ENCODE data around the gene TRNP1.

DNA sequence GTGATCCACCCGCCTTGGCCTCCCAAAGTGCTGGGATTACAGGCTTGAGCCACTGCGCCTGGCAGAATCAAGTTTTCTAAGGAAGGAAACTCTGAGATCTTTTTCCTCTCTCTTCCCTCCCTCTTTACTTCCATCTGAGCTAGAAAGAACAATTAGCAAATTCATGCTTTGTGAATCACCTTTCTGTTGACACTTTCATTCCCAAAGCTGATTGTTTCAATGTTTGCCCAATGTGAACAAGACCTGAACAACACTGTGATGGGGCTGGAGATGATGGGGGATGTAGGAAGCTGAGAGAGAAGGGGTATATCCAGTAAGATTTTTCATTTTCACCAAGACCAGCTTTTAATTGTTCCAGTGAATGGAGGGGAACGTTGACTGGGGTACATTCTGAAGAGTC is 24.8 kb downstream of the TRNP1 start:
- no peak for TF ChIP-seq EZH2phosphoT487 (IDR thresholded peaks at IDR 0.05)
- TF ChIP-seq, protein P1, sequence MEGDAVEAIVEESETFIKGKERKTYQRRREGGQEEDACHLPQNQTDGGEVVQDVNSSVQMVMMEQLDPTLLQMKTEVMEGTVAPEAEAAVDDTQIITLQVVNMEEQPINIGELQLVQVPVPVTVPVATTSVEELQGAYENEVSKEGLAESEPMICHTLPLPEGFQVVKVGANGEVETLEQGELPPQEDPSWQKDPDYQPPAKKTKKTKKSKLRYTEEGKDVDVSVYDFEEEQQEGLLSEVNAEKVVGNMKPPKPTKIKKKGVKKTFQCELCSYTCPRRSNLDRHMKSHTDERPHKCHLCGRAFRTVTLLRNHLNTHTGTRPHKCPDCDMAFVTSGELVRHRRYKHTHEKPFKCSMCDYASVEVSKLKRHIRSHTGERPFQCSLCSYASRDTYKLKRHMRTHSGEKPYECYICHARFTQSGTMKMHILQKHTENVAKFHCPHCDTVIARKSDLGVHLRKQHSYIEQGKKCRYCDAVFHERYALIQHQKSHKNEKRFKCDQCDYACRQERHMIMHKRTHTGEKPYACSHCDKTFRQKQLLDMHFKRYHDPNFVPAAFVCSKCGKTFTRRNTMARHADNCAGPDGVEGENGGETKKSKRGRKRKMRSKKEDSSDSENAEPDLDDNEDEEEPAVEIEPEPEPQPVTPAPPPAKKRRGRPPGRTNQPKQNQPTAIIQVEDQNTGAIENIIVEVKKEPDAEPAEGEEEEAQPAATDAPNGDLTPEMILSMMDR (IDR thresholded peaks at IDR 0.05), result no peak

All from neural progenitor cell (in vitro differentiated cells).